Fibroblast of lung (primary cell): ENCODE results near the gene CSH2. TPM values are rescaled to one million over a fixed set of nuclear protein-coding genes. Genes with fewer than 3 reads are reported as not detected.
"Not testable (repeated sequence)": the region's sequence is repeated elsewhere in the genome, so short reads cannot be mapped to it uniquely, and the experiment has no call there.

Source experiments
- DNase-seq, 2 donors: peaks; one replicate each; pipeline versions ENCODE4 v3.0.0 to v3.0.0-alpha.2; 2010; ENCODE audit warnings: low read depth in 2 of 2
- H2AFZ ChIP-seq: 2 replicates; pipeline ENCODE4 v1.5.1; 2012; ENCODE audit warnings: low read length, control low read depth, inconsistent platforms
- H3K27ac ChIP-seq: 2 replicates; pipeline ENCODE4 v1.5.1; 2011; ENCODE audit warnings: low read length, control low read depth; ENCODE audit not compliant: insufficient read depth
- H3K27me3 ChIP-seq: 2 replicates; pipeline ENCODE4 v1.5.1; 2011; ENCODE audit warnings: mild to moderate bottlenecking, low read length; ENCODE audit not compliant: control insufficient read depth, insufficient read depth
- H3K36me3 ChIP-seq: 2 replicates; pipeline ENCODE4 v1.5.1; 2011; ENCODE audit warnings: low read length; ENCODE audit not compliant: control insufficient read depth, insufficient read depth
- H3K4me1 ChIP-seq: 2 replicates; pipeline ENCODE4 v1.5.1; 2011; ENCODE audit warnings: low read length; ENCODE audit not compliant: control insufficient read depth, insufficient read depth; ENCODE audit errors: extremely low read depth
- H3K4me2 ChIP-seq: 2 replicates; pipeline ENCODE4 v1.5.1; 2011; ENCODE audit warnings: low read length, control low read depth; ENCODE audit not compliant: insufficient read depth; ENCODE audit errors: extremely low read depth
- H3K4me3 ChIP-seq, 4 experiments: fragments of 200-600 bp in 1 of 4; sonication (generic) in 1 of 4; replicated peaks in 1 of 4; 2 replicates each; pipeline ENCODE4 v1.5.1; 2011 to 2016; ENCODE audit warnings: low read length in 4 of 4, low read depth in 3 of 4, mild to moderate bottlenecking in 3 of 4, control low read depth in 2 of 4, inconsistent platforms in 1 of 4, mixed read lengths in 1 of 4; ENCODE audit not compliant: insufficient read depth in 1 of 4; ENCODE audit errors: control extremely low read depth in 1 of 4
- H3K79me2 ChIP-seq: 2 replicates; pipeline ENCODE4 v1.5.1; 2012; ENCODE audit warnings: mild to moderate bottlenecking, low read length, inconsistent platforms; ENCODE audit not compliant: control insufficient read depth, insufficient read depth
- H3K9ac ChIP-seq: 2 replicates; pipeline ENCODE4 v1.5.1; 2011; ENCODE audit warnings: mild to moderate bottlenecking, low read length, control low read depth; ENCODE audit not compliant: insufficient read depth
- H3K9me3 ChIP-seq: 2 replicates; pipeline ENCODE4 v1.5.1; 2012; ENCODE audit warnings: low read depth, low read length; ENCODE audit not compliant: control insufficient read depth, insufficient read depth
- H4K20me1 ChIP-seq: 2 replicates; pipeline ENCODE4 v1.5.1; 2011; ENCODE audit warnings: low read length; ENCODE audit not compliant: control insufficient read depth, insufficient read depth; ENCODE audit errors: extremely low read depth
- EZH2 ChIP-seq: IDR thresholded peaks from 2 replicates; pipeline ENCODE4 v1.5.1; 2012; ENCODE audit warnings: low read length, control low read depth, mild to moderate bottlenecking; ENCODE audit errors: missing control alignments
- polyA plus RNA-seq, 2 donors: library from polyadenylated mRNA; depleted of rRNA in 1 of 2; stranded (reverse) in 1 of 2; unstranded in 1 of 2; fragments of >200 nt; gene quantifications; 2 replicates each; pipeline ENCODE4 v1.2.1, GENCODE V29; 2011 to 2012; ENCODE audit warnings: missing spikeins in 1 of 2
- total RNA-seq: library from RNA; depleted of rRNA; stranded (reverse); fragments of >200 nt; gene quantifications from 2 replicates; pipeline ENCODE4 v1.2.1, GENCODE V29; 2014
- TF ChIP-seq, protein P1 (sequence below), 2 donors: IDR thresholded peaks in 1 of 2; conservative IDR thresholded peaks in 1 of 2; 1 replicate in 1 of 2; 2 replicates in 1 of 2; pipeline ENCODE4 v1.5.1; 2011 to 2012; ENCODE audit warnings: low read length in 2 of 2, control low read depth in 1 of 2, inconsistent platforms in 1 of 2, low read depth in 1 of 2, mild to moderate bottlenecking in 1 of 2

The CSH2 gene
- total and polyA plus RNA-seq, 2 donors (not counting 1 experiment from before 2014, with no cell fraction given): not detected

GRCh38 chr17:63880706-63881105 lies 7.2 kb upstream of the CSH2 start:
- H3K79me2 ChIP-seq: no peaks in the 10 kb centered on the region
- no peak for DNase-seq
- H3K4me3 ChIP-seq: no peak overlapping the region
- H3K9ac ChIP-seq: no peak overlapping the region
- H2AFZ ChIP-seq: no peak overlapping the region
- H3K4me2 ChIP-seq: no peak overlapping the region
- no peaks in the 10 kb centered on the region for H3K27me3 ChIP-seq
- no peaks in the 10 kb centered on the region for H3K9me3 ChIP-seq
- TF ChIP-seq, protein P1, sequence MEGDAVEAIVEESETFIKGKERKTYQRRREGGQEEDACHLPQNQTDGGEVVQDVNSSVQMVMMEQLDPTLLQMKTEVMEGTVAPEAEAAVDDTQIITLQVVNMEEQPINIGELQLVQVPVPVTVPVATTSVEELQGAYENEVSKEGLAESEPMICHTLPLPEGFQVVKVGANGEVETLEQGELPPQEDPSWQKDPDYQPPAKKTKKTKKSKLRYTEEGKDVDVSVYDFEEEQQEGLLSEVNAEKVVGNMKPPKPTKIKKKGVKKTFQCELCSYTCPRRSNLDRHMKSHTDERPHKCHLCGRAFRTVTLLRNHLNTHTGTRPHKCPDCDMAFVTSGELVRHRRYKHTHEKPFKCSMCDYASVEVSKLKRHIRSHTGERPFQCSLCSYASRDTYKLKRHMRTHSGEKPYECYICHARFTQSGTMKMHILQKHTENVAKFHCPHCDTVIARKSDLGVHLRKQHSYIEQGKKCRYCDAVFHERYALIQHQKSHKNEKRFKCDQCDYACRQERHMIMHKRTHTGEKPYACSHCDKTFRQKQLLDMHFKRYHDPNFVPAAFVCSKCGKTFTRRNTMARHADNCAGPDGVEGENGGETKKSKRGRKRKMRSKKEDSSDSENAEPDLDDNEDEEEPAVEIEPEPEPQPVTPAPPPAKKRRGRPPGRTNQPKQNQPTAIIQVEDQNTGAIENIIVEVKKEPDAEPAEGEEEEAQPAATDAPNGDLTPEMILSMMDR (conservative IDR thresholded peaks at IDR 0.05 in 1 of 2, IDR thresholded peaks at IDR 0.05 in 1 of 2; ENCODE audit: low read depth in 1 of 2, low read length in 2 of 2): no peak
- no peak for TF ChIP-seq EZH2
- no peaks in the 10 kb centered on the region for H3K36me3 ChIP-seq
- H3K27ac ChIP-seq: no peak overlapping the region
- H3K4me1 ChIP-seq: no peaks in the 10 kb centered on the region
- no peaks in the 10 kb centered on the region for H4K20me1 ChIP-seq

GRCh38 chr17:63878413-63878812 lies 4.9 kb upstream of the CSH2 start:
- H3K9me3 ChIP-seq, H3K27me3 ChIP-seq, H3K9ac ChIP-seq, H3K27ac ChIP-seq, H3K4me1 ChIP-seq, H3K4me3 ChIP-seq, H4K20me1 ChIP-seq, H3K4me2 ChIP-seq, H2AFZ ChIP-seq, H3K79me2 ChIP-seq, H3K36me3 ChIP-seq, DNase-seq: not testable (repeated sequence)

GRCh38 chr17:63874693-63875092 lies 1.2 kb upstream of the CSH2 start:
- not testable (repeated sequence) for H3K9me3 ChIP-seq, H3K9ac ChIP-seq, H3K27ac ChIP-seq, H3K27me3 ChIP-seq, H3K79me2 ChIP-seq, H3K4me1 ChIP-seq, H4K20me1 ChIP-seq, H3K36me3 ChIP-seq, H2AFZ ChIP-seq, H3K4me2 ChIP-seq, DNase-seq, H3K4me3 ChIP-seq

- not testable (repeated sequence) for H3K4me1 ChIP-seq, H2AFZ ChIP-seq, H3K4me2 ChIP-seq, H3K36me3 ChIP-seq, H3K27me3 ChIP-seq, H3K9me3 ChIP-seq, H4K20me1 ChIP-seq, H3K79me2 ChIP-seq, H3K9ac ChIP-seq, DNase-seq, H3K27ac ChIP-seq, H3K4me3 ChIP-seq
Measured at GRCh38 chr17:63874061-63874626, 667 bp upstream of the CSH2 start.

DNA sequence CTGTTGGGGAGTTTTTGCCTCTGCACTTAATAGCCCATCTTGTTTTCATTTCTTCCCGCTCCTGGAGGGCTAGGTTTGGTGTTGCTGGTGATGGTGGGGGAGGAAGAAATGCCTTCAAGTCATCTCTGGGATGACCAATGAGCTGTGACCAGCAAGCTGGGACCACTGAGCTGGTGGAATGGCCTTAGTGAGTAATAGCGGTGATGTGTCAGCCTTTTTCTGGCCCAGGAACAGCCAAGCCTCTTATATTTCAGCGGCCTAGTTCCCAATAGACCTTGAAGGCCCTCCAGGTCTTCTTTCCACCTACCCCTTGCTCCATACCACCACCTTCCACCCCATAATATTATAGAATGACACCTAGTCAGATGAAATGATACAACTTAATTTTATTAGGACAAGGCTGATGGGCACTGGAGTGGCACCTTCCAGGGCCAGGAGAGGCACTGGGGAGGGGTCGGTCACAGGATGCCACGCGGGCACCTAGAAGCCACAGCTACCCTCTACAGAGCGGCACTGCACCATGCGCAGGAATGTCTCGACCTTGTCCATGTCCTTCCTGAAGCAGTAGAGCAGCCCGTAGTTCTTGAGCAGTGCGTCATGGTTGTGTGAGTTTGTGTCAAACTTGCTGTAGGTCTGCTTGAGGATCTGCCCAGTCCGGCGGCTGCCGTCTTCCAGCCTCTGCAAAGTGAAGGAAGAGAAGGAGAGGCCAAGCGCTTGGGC lies 1.7 kb downstream of the CSH2 start:
- H3K4me3 ChIP-seq, H3K9me3 ChIP-seq, H3K9ac ChIP-seq, H3K79me2 ChIP-seq, H3K4me1 ChIP-seq, H3K27ac ChIP-seq, H3K4me2 ChIP-seq, H4K20me1 ChIP-seq, H3K27me3 ChIP-seq, H3K36me3 ChIP-seq, H2AFZ ChIP-seq: not testable (repeated sequence)
- DNase-seq: peak in 1 of 2 donors; percentile 4

DNA sequence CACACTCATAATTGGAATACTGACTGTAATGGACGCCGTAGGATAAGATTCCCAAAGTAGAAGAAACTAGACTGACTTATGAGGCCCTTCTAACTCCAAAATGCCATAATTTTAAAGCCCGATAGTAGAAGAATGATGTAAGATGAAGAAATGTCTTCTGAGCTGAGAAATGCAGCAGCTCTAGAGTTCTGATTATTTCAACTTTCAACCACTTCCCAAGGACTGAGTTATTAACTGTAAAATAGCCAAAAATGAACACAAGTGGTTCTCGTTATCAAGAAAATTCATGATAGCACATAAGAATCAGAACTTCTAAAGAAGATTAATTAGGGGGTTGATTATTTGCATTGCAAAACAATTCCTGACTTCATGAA lies 3.2 kb downstream of the CSH2 start:
- not testable (repeated sequence) for H3K4me2 ChIP-seq, H3K9ac ChIP-seq, H3K79me2 ChIP-seq, H3K9me3 ChIP-seq, H4K20me1 ChIP-seq, H3K27ac ChIP-seq, H3K27me3 ChIP-seq, H3K4me3 ChIP-seq, H3K4me1 ChIP-seq, H2AFZ ChIP-seq, H3K36me3 ChIP-seq
- DNase-seq: peak in 1 of 2 donors; percentile 40
